Measurements from ENCODE around the gene FRS2. TPM values are rescaled to one million over a fixed set of nuclear protein-coding genes. Genes with fewer than 3 reads are reported as not detected.
"Not testable (repeated sequence)": the region's sequence is repeated elsewhere in the genome, so short reads cannot be mapped to it uniquely, and the experiment has no call there.

FRS2 gene
- total RNA-seq, 4 donors from 2014 or later, result 35.2 to 60.7 (median 48.6) TPM

DNA sequence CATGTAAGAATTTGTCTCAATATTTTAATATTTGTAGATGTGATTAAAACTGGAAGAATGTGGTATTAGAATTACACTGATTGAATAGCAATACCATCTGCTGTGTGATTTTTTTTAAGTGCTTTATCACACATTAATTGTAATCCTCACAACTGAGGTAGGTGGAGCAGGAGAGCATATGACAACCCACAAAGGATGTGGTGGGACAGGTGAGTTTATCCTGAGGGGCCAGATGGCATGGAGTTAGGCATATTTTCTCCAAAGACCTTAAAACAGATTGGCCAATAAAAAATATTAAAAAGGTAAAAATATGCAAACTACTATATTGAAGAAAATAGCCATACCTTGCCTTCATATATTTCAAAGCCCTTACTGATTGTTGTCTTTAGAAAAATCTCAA is 132.8 kb downstream of the FRS2 start:
- H3K9me3 ChIP-seq, result no peaks in the 10 kb centered on the region
- no peak overlapping the region for H3K4me3 ChIP-seq
- DNase-seq (ENCODE audit: low spot score in 2 of 2), result no peak
- no peak for TF ChIP-seq POLR2A (IDR thresholded peaks at IDR 0.05)
- no peak for TF ChIP-seq EP300 (IDR thresholded peaks at IDR 0.05)
- TF ChIP-seq, protein P1, sequence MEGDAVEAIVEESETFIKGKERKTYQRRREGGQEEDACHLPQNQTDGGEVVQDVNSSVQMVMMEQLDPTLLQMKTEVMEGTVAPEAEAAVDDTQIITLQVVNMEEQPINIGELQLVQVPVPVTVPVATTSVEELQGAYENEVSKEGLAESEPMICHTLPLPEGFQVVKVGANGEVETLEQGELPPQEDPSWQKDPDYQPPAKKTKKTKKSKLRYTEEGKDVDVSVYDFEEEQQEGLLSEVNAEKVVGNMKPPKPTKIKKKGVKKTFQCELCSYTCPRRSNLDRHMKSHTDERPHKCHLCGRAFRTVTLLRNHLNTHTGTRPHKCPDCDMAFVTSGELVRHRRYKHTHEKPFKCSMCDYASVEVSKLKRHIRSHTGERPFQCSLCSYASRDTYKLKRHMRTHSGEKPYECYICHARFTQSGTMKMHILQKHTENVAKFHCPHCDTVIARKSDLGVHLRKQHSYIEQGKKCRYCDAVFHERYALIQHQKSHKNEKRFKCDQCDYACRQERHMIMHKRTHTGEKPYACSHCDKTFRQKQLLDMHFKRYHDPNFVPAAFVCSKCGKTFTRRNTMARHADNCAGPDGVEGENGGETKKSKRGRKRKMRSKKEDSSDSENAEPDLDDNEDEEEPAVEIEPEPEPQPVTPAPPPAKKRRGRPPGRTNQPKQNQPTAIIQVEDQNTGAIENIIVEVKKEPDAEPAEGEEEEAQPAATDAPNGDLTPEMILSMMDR (IDR thresholded peaks at IDR 0.05), result no peak
- no peak for TF ChIP-seq POLR2AphosphoS5 (IDR thresholded peaks at IDR 0.05)
- H3K27ac ChIP-seq, result no peak overlapping the region
- no peaks in the 10 kb centered on the region for H3K27me3 ChIP-seq
- H3K4me1 ChIP-seq, result no peaks in the 10 kb centered on the region
- H3K36me3 ChIP-seq, result peaks cover 54% of the 10 kb centered on the region

DNA sequence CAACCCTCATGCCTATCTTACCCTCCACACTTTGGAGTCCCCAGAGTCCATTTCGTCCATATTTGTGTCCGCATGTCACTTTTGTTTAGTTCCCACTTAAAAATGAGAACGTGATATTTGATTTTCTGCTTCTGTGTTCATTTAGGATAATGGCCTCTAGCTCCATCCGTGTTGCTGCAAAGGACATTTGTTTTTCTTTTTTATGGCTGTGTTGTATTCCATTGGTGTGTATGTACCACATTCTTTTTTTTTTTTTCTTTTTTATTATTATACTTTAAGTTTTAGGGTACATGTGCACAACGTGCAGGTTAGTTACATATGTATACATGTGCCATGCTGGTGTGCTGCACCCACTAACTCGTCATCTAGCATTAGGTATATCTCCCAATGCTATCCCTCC is 133.4 kb downstream of the FRS2 start:
- H3K9me3 ChIP-seq; H3K27ac ChIP-seq; H3K4me1 ChIP-seq; H3K27me3 ChIP-seq; DNase-seq (ENCODE audit: low spot score in 2 of 2); H3K4me3 ChIP-seq: not testable (repeated sequence)
- 92% methylated on average over 6 of the region's 6 CpGs for WGBS
- peaks cover 48% of the 10 kb centered on the region for H3K36me3 ChIP-seq

DNA sequence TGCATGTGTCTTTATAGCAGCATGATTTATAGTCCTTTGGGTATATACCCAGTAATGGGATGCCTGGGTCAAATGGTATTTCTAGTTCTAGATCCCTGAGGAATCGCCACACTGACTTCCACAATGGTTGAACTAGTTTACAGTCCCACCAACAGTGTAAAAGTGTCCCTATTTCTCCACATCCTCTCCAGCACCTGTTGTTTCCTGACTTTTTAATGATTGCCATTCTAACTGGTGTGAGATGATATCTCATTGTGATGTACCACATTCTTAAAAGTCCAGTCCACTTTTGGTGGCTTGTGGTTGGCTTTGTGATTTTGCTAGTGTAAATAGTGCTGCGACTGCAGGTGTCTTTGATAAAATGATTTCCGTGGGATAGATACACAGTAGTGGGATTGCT is 134.1 kb downstream of the FRS2 start:
- H3K36me3 ChIP-seq, result peaks cover 40% of the 10 kb centered on the region
- not testable (repeated sequence) for DNase-seq (ENCODE audit: low spot score in 2 of 2); H3K27me3 ChIP-seq; H3K4me3 ChIP-seq; H3K9me3 ChIP-seq; H3K4me1 ChIP-seq; H3K27ac ChIP-seq
- 98% methylated on average over 3 of the region's 3 CpGs for WGBS

DNA sequence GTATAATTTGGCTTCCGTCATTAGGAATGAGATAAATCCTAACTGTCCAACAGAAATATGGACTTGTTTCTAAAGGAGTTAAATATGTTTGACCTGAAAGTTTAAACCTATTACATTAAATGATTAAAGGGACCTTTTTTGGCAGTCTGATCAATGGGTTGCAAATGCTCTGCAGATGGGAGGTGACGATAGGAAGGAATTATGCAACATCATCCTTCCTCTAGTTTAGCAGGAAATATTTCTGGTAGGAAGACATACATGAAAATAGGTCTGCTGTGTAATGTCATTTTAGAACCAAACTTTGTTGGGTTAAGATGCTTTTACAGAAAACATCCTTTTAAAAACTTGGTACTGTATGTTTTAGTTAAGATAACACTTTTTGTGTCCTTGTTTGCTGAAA is 137.9 kb downstream of the FRS2 start:
- Histone ChIP-seq H3K4me3 (no peak overlapping the region), H3K36me3 (peaks cover 3% of the 10 kb centered on the region), H3K9me3 (no peaks in the 10 kb centered on the region), H3K4me1 (no peaks in the 10 kb centered on the region), H3K27me3 (no peaks in the 10 kb centered on the region), H3K27ac (no peak overlapping the region)
- WGBS, result 61% methylated on average over 2 of the region's 2 CpGs
- TF ChIP-seq, protein P1 (IDR thresholded peaks at IDR 0.05), result no peak
- TF ChIP-seq EP300 (IDR thresholded peaks at IDR 0.05) (no peak), POLR2AphosphoS5 (IDR thresholded peaks at IDR 0.05) (no peak), POLR2A (IDR thresholded peaks at IDR 0.05) (no peak)
- DNase-seq (ENCODE audit: low spot score in 2 of 2), result no peak

DNA sequence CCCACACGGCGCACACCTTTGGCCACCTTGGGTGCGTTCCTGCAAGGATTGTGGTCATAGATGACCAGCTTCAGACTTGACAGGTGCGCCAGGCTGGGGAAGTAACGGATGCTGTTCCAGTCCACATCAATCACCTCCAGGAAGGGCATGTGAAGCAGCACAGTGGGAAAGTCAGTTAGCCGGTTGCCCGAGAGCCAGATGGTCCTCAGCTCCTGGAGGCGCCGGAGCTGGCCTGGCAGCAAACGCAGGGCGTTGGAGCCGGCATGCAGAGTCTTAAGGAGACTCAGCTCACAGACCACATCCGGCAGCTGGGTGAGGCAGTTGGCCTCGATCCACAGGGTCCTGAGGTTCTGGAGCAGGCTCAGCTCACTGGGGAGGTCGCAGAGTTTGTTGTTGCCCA is 139.9 kb downstream of the FRS2 start:
- no peaks in the 10 kb centered on the region for H3K36me3 ChIP-seq
- DNase-seq (ENCODE audit: low spot score in 2 of 2), result no peak
- H3K27me3 ChIP-seq, result no peaks in the 10 kb centered on the region
- WGBS, result 88% methylated on average over 14 of the region's 15 CpGs
- no peak for TF ChIP-seq POLR2AphosphoS5 (IDR thresholded peaks at IDR 0.05)
- TF ChIP-seq, protein P1 (IDR thresholded peaks at IDR 0.05), result no peak
- no peak for TF ChIP-seq EP300 (IDR thresholded peaks at IDR 0.05)
- no peak for TF ChIP-seq POLR2A (IDR thresholded peaks at IDR 0.05)
- H3K27ac ChIP-seq, result no peak overlapping the region
- H3K4me3 ChIP-seq, result no peak overlapping the region
- H3K4me1 ChIP-seq, result no peaks in the 10 kb centered on the region
- H3K9me3 ChIP-seq, result no peaks in the 10 kb centered on the region

DNA sequence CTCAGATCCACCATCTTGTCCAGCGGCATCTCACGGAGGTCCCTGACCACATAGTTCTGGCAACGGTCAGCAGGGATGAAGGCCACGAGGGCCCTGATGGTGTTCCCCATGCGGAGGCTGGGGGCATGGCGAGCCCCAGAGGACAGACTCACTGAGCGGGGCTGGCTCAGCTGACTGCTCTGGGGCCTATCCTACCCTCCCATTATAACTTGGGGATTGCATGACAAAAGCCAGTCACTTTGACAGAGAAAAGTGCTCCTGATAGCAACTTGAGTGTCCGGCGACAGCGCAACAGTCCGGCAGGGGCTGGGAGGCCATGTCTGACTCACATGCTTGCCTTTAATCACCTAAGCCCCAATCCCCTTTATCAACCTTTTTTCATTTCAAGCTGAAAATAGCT is 140.5 kb downstream of the FRS2 start, which contains the start of gene LRRC10:
Gene LRRC10 (minus strand): TSS at position 179 of the 400 bp plus-strand sequence. CDS start 69 bp downstream, at position 110.
- TF ChIP-seq, protein P1 (IDR thresholded peaks at IDR 0.05), result no peak
- no peak for TF ChIP-seq EP300 (IDR thresholded peaks at IDR 0.05)
- no peak for TF ChIP-seq POLR2AphosphoS5 (IDR thresholded peaks at IDR 0.05)
- TF ChIP-seq POLR2A (IDR thresholded peaks at IDR 0.05), result no peak
- WGBS, result 92% methylated on average over 11 of the region's 11 CpGs
- Histone ChIP-seq H3K36me3 (no peaks in the 10 kb centered on the region), H3K4me3 (no peak within 1 kb of the TSS), H3K27me3 (no peaks in the 10 kb centered on the region), H3K9me3 (no peaks in the 10 kb centered on the region), H3K27ac (no peak within 1 kb of the TSS), H3K4me1 (no peaks in the 10 kb centered on the region)
- no peak for DNase-seq (ENCODE audit: low spot score in 2 of 2)

All from suprapubic skin (tissue), 4 donors.